CD4-positive, alpha-beta T cell (primary cell): ENCODE results near the gene TCF3. TPM values are rescaled to one million over a fixed set of nuclear protein-coding genes. Genes with fewer than 3 reads are reported as not detected.

Experiments
- ATAC-seq: fragments of 200-7000 bp; cut with Tn5 transposase; one replicate; pipeline ENCODE4 v1.10.0; 2022; ENCODE audit warnings: mild to moderate bottlenecking; ENCODE audit not compliant: poor library complexity
- CTCF ChIA-PET: fragments of 350-600 bp; sonication (Branson Sonifier 250); formaldehyde crosslinking; loops from one replicate; lab custom pipeline; 2021; ENCODE audit warnings: antibody characterized with exemption, inconsistent platforms; lab: Charles Lee
- POLR2A ChIA-PET: fragments of 350-600 bp; sonication (Branson Sonifier 250); formaldehyde crosslinking; loops from one replicate; lab custom pipeline; 2021; ENCODE audit warnings: antibody characterized with exemption, inconsistent platforms; lab: Charles Lee
- DNase-seq, 14 experiments: peaks; one replicate each; pipeline ENCODE4 v3.0.0-alpha.2; 2013 to 2020; ENCODE audit warnings: mixed read lengths in 2 of 14
- H3K27ac ChIP-seq, 2 donors: one replicate each; pipeline versions ENCODE4 v1.5.1 to v1.7.0; 2013; ENCODE audit warnings: low read length in 2 of 2, low read depth in 1 of 2, mild to moderate bottlenecking in 1 of 2
- H3K27me3 ChIP-seq, 2 experiments: 1 replicate in 1 of 2; 2 replicates in 1 of 2; pipeline versions ENCODE4 v1.6.1 to v1.7.0; 2013; ENCODE audit warnings: low read length in 2 of 2, control low read depth in 1 of 2, mild to moderate bottlenecking in 1 of 2, moderate library complexity in 1 of 2; ENCODE audit not compliant: insufficient read depth in 2 of 2, control insufficient read depth in 1 of 2
- H3K36me3 ChIP-seq: one replicate; pipeline ENCODE4 v1.6.1; 2013; ENCODE audit warnings: low read length, control low read depth; ENCODE audit not compliant: insufficient read depth
- H3K4me1 ChIP-seq: one replicate; pipeline ENCODE4 v1.6.1; 2013; ENCODE audit warnings: low read length, control low read depth; ENCODE audit not compliant: insufficient read depth
- H3K4me3 ChIP-seq: one replicate; pipeline ENCODE4 v1.5.1; 2013; ENCODE audit warnings: mild to moderate bottlenecking, low read length, moderate library complexity
- H3K9me3 ChIP-seq, 2 experiments: 1 replicate in 1 of 2; 2 replicates in 1 of 2; pipeline versions ENCODE4 v1.6.1 to v1.7.0; 2013; ENCODE audit warnings: low read length in 2 of 2, mild to moderate bottlenecking in 2 of 2, control low read depth in 1 of 2, moderate library complexity in 1 of 2; ENCODE audit not compliant: control insufficient read depth in 1 of 2, insufficient read depth in 1 of 2
- H3K27ac Mint-ChIP-seq: one replicate; pipeline ENCODE4 v1.8.0; 2020; ENCODE audit warnings: mixed read lengths
- H3K27me3 Mint-ChIP-seq: one replicate; pipeline ENCODE4 v1.8.0; 2021; ENCODE audit warnings: mixed read lengths
- H3K36me3 Mint-ChIP-seq: one replicate; pipeline ENCODE4 v1.8.0; 2021; ENCODE audit warnings: low read depth, mixed read lengths
- H3K4me1 Mint-ChIP-seq: one replicate; pipeline ENCODE4 v1.8.0; 2021; ENCODE audit warnings: low read depth, mixed read lengths
- H3K4me3 Mint-ChIP-seq: one replicate; pipeline ENCODE4 v1.8.0; 2020; ENCODE audit warnings: mild to moderate bottlenecking, mixed read lengths
- H3K9me3 Mint-ChIP-seq: one replicate; pipeline ENCODE4 v1.8.0; 2020; ENCODE audit warnings: mixed read lengths
- intact Hi-C, 2 experiments: fragments of 100-400 bp; cut with DNase I in 1 of 2; cut with micrococcal nuclease in 1 of 2; formaldehyde crosslinking; loops; one replicate each; pipeline versions ENCODE4 v1.15.1 to v1.9.0; 2023 to 2025; cut with DNase I, micrococcal nuclease
- total RNA-seq, 174 experiments: library from RNA in 2 of 174; stranded (reverse) in 2 of 174; gene quantifications; one replicate each; pipeline ENCODE4 v1.2.3 and lab custom pipeline; 2021 to 2026
- TF ChIP-seq, protein P1 (sequence below): fragments of 200-600 bp; IDR thresholded peaks from one replicate; pipeline ENCODE4 v1.8.0; 2022; ENCODE audit warnings: antibody characterized with exemption, mild to moderate bottlenecking

Gene TCF3
- total RNA-seq, 2 experiments from 2014 or later: 51.2 to 52.2 TPM

GRCh38 chr19:1616396-1616795 is 36.0 kb downstream of the TCF3 start:
- peaks cover 55% of the 10 kb centered on the region for H3K36me3 ChIP-seq
- TF ChIP-seq, protein P1, sequence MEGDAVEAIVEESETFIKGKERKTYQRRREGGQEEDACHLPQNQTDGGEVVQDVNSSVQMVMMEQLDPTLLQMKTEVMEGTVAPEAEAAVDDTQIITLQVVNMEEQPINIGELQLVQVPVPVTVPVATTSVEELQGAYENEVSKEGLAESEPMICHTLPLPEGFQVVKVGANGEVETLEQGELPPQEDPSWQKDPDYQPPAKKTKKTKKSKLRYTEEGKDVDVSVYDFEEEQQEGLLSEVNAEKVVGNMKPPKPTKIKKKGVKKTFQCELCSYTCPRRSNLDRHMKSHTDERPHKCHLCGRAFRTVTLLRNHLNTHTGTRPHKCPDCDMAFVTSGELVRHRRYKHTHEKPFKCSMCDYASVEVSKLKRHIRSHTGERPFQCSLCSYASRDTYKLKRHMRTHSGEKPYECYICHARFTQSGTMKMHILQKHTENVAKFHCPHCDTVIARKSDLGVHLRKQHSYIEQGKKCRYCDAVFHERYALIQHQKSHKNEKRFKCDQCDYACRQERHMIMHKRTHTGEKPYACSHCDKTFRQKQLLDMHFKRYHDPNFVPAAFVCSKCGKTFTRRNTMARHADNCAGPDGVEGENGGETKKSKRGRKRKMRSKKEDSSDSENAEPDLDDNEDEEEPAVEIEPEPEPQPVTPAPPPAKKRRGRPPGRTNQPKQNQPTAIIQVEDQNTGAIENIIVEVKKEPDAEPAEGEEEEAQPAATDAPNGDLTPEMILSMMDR: no peak
- H3K9me3 ChIP-seq: no peaks in the 10 kb centered on the region
- Mint-ChIP-seq H3K27ac (no peak overlapping the region), H3K36me3 (peaks cover 47% of the 10 kb centered on the region), H3K9me3 (no peaks in the 10 kb centered on the region), H3K27me3 (no peaks in the 10 kb centered on the region), H3K4me1 (peaks cover 17% of the 10 kb centered on the region), H3K4me3 (no peak overlapping the region)
- ChIA-PET POLR2A (interaction anchor here (1.0 kb wide), 1 partner anchor 23 kb away, joined by 3 read pairs; no protein-coding TSS in a partner anchor), CTCF (interaction anchor here (1.4 kb wide), 1 partner anchor 11 kb away, joined by 4 read pairs; no protein-coding TSS in a partner anchor)
- no peaks in the 10 kb centered on the region for H3K27me3 ChIP-seq
- intact Hi-C loops: no loop called here
- H3K4me3 ChIP-seq: no peak overlapping the region
- ATAC-seq (no peak), DNase-seq (no peak)
- peaks cover 17% of the 10 kb centered on the region for H3K4me1 ChIP-seq
- no peak overlapping the region for H3K27ac ChIP-seq

DNA sequence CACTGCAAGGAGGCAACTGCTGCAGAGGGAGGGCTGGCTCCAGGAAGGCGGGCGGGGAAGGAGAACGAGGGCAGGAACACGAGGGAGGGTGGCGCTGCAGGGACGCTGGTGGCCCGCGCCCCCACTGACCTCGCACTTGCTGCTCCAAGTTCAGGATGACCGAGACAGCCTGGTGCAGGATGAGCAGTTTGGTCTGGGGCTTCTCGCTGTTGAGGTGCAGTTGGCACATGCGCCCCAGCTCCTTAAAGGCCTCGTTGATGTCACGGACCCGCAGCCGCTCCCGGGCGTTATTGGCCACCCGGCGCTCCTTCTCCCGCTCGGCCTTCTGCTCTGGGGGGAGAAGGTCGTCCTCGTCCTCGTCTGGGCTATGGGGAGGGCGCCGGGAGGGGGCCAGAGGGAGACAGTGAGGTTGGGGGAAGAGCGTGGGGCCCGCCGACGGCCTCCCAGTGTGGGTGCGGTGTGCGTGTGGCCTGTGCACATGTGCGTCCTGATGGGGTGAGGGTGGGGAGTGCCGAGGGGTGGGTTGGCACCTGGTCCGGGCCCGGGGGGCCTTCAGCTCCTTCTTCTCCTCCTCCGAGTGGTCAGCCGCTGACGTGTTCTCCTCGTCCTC is 37.2 kb downstream of the TCF3 start:
- ATAC-seq: no peak
- H3K4me3 Mint-ChIP-seq: no peak overlapping the region
- H3K4me3 ChIP-seq: no peak overlapping the region
- no peaks in the 10 kb centered on the region for H3K27me3 ChIP-seq
- peaks cover 50% of the 10 kb centered on the region for H3K36me3 ChIP-seq
- H3K9me3 Mint-ChIP-seq: no peaks in the 10 kb centered on the region
- H3K27ac Mint-ChIP-seq: no peak overlapping the region
- peaks cover 58% of the 10 kb centered on the region for H3K36me3 Mint-ChIP-seq
- H3K27ac ChIP-seq: no peak overlapping the region
- H3K4me1 Mint-ChIP-seq: peaks cover 17% of the 10 kb centered on the region
- CTCF ChIA-PET: no interaction called here
- H3K9me3 ChIP-seq: no peaks in the 10 kb centered on the region
- POLR2A ChIA-PET: no interaction called here
- intact Hi-C loops: no loop called here
- DNase-seq: no peak
- H3K4me1 ChIP-seq: peaks cover 22% of the 10 kb centered on the region
- H3K27me3 Mint-ChIP-seq: no peaks in the 10 kb centered on the region
- TF ChIP-seq, protein P1: no peak

GRCh38 chr19:1613808-1614570 is 38.4 kb downstream of the TCF3 start:
- H3K9me3 Mint-ChIP-seq: no peaks in the 10 kb centered on the region
- H3K4me3 Mint-ChIP-seq: no peak overlapping the region
- H3K27ac ChIP-seq: no peak overlapping the region
- no peak overlapping the region for H3K4me3 ChIP-seq
- H3K4me1 Mint-ChIP-seq: peaks cover 26% of the 10 kb centered on the region
- peaks cover 65% of the 10 kb centered on the region for H3K36me3 Mint-ChIP-seq
- no peak for DNase-seq
- peaks cover 42% of the 10 kb centered on the region for H3K36me3 ChIP-seq
- CTCF ChIA-PET: no interaction called here
- TF ChIP-seq, protein P1: no peak
- POLR2A ChIA-PET: interaction anchor here (1.2 kb wide), 1 partner anchor 21 kb away, joined by 3 read pairs; no protein-coding TSS in a partner anchor
- peaks cover 34% of the 10 kb centered on the region for H3K4me1 ChIP-seq
- no peaks in the 10 kb centered on the region for H3K27me3 ChIP-seq
- no peaks in the 10 kb centered on the region for H3K27me3 Mint-ChIP-seq
- H3K9me3 ChIP-seq: no peaks in the 10 kb centered on the region
- H3K27ac Mint-ChIP-seq: no peak overlapping the region
- intact Hi-C loops: no loop called here
- ATAC-seq: no peak
